Glutamatergic neuron (in vitro differentiated cells): ENCODE measurements around the gene CCNY. TPM values are rescaled to one million over a fixed set of nuclear protein-coding genes. Genes with fewer than 3 reads are reported as not detected.

Source experiments
- DNase-seq: peaks from one replicate; pipeline ENCODE4 v3.0.0; 2022
- H3K27ac Mint-ChIP-seq: one replicate; pipeline ENCODE4 v1.8.0; 2020; ENCODE audit warnings: mild to moderate bottlenecking, mixed read lengths, inconsistent platforms; ENCODE audit not compliant: unreplicated experiment
- H3K27me3 Mint-ChIP-seq: one replicate; pipeline ENCODE4 v1.8.0; 2020; ENCODE audit warnings: mild to moderate bottlenecking, moderate library complexity, mixed read lengths, inconsistent platforms; ENCODE audit not compliant: unreplicated experiment
- H3K36me3 Mint-ChIP-seq: one replicate; pipeline ENCODE4 v1.8.0; 2020; ENCODE audit warnings: mild to moderate bottlenecking, mixed read lengths, inconsistent platforms; ENCODE audit not compliant: unreplicated experiment
- H3K4me1 Mint-ChIP-seq: one replicate; pipeline ENCODE4 v1.8.0; 2020; ENCODE audit warnings: mild to moderate bottlenecking, low read depth, mixed read lengths, inconsistent platforms; ENCODE audit not compliant: unreplicated experiment
- H3K4me3 Mint-ChIP-seq: one replicate; pipeline ENCODE4 v1.8.0; 2020; ENCODE audit warnings: mild to moderate bottlenecking, mixed read lengths, inconsistent platforms; ENCODE audit not compliant: unreplicated experiment
- H3K9me3 Mint-ChIP-seq: one replicate; pipeline ENCODE4 v1.8.0; 2020; ENCODE audit warnings: mild to moderate bottlenecking, moderate library complexity, mixed read lengths, inconsistent platforms; ENCODE audit not compliant: unreplicated experiment
- CTCF ChIP-seq: fragments of 200-600 bp; sonication (generic); IDR thresholded peaks from one replicate; pipeline ENCODE4 v1.5.0; 2021; ENCODE audit not compliant: partially characterized antibody, unreplicated experiment
- total RNA-seq: library from RNA; stranded (reverse); fragmentation: NEBNext Ultra II Directional; extraction: Animal tissue kit (Norgen Biotek cat#: 25700); gene quantifications from one replicate; pipeline ENCODE4 v1.2.1, GENCODE V29; 2021; ENCODE audit not compliant: unreplicated experiment

CCNY gene
- total RNA-seq, 1 donor from 2014 or later: 219 TPM

DNA sequence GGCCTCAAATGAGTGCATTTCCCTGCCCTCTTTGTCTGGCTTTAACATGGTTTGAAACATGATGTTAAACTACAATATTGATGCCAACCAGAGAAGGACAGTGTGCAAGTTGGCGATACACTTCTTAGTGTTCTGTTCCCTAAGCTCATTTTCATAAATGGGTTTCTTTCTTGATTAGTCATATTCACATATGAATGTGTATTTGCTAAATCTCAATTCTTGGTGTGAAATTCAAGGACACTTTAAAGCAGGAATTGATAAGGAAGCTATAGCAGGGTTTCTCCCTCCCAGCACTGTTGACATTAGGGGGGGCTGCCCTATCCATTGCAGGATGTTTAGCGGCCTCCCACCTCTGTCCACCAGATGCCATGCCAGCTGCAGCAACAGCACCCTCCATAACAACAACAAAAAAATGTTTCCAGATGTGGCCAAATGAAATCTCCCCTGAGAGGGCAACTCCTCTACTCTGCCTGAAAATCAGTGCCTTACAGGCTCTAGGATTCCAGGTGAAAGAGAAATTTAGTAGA lies 13.1 kb downstream of the CCNY start:
- no peak for TF ChIP-seq CTCF
- H3K4me3 Mint-ChIP-seq: peak overlapping the region; percentile 58
- H3K27me3 Mint-ChIP-seq: peaks cover 2% of the 10 kb centered on the region
- peaks cover 2% of the 10 kb centered on the region for H3K9me3 Mint-ChIP-seq
- no peak for DNase-seq
- peaks cover 76% of the 10 kb centered on the region for H3K4me1 Mint-ChIP-seq
- peak overlapping the region; percentile 28 for H3K27ac Mint-ChIP-seq
- H3K36me3 Mint-ChIP-seq: no peaks in the 10 kb centered on the region

DNA sequence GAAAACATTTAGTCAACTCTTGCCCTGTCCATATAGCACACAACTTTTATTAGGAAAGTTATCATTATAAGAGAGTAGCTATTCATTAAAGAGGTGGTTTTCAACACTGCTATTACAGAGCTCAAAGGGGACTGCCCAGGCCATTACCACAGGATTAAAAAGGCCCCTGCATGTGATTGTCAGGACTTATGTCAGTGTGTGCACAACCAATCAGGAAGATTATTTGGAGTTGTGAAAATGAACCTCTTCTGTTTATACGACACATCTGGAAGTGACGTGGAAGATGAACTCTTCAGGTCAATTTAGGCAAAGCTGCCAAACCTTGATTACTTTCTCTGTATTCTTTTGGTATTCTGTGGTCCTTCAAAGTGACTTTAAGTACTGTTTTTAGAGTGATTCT lies 14.7 kb downstream of the CCNY start:
- H3K27me3 Mint-ChIP-seq: peaks cover 5% of the 10 kb centered on the region
- peaks cover 6% of the 10 kb centered on the region for H3K9me3 Mint-ChIP-seq
- peak overlapping the region; percentile 9 for H3K4me3 Mint-ChIP-seq
- no peak overlapping the region for H3K27ac Mint-ChIP-seq
- DNase-seq: no peak
- TF ChIP-seq CTCF: no peak
- no peaks in the 10 kb centered on the region for H3K36me3 Mint-ChIP-seq
- H3K4me1 Mint-ChIP-seq: peaks cover 79% of the 10 kb centered on the region

DNA sequence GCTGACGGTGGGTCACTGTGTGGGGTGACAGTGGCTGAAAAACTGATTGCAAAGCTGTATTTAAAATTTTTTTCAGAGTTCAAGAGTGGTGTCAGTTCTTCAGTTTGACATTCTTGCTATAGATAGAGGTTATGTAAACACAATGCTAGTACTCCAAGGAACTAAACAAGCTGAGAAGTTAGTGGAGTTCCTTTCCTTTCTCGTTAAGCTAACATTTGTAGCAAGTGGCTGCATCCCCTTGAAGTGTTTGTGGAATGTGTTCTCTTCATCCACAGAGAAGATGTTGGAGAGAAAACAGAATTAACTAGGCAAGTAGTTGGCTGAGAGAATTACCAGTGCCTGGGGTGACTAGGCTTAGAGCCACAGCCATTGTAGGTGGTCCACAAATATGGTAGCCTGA lies 15.8 kb downstream of the CCNY start:
- no peak for DNase-seq
- Mint-ChIP-seq H3K9me3 (peaks cover 6% of the 10 kb centered on the region), H3K27ac (no peak overlapping the region), H3K4me3 (peak overlapping the region; percentile 35), H3K27me3 (peaks cover 5% of the 10 kb centered on the region), H3K4me1 (peaks cover 76% of the 10 kb centered on the region), H3K36me3 (no peaks in the 10 kb centered on the region)
- TF ChIP-seq CTCF: no peak

- Mint-ChIP-seq H3K27me3 (peaks cover 5% of the 10 kb centered on the region), H3K36me3 (no peaks in the 10 kb centered on the region), H3K9me3 (peaks cover 6% of the 10 kb centered on the region), H3K4me1 (peaks cover 74% of the 10 kb centered on the region), H3K4me3 (peak overlapping the region; percentile 35), H3K27ac (no peak overlapping the region)
- no peak for TF ChIP-seq CTCF
- no peak for DNase-seq
Observed at GRCh38 chr10:35352512-35352911, 16.2 kb downstream of the CCNY start.

GRCh38 chr10:35353395-35353794 lies 17.1 kb downstream of the CCNY start:
- Mint-ChIP-seq H3K9me3 (peaks cover 6% of the 10 kb centered on the region), H3K4me1 (peaks cover 74% of the 10 kb centered on the region), H3K4me3 (no peak overlapping the region), H3K27me3 (peaks cover 5% of the 10 kb centered on the region), H3K36me3 (no peaks in the 10 kb centered on the region), H3K27ac (no peak overlapping the region)
- no peak for DNase-seq
- no peak for TF ChIP-seq CTCF
